ENCODE data around the gene LAMC2. TPM values are rescaled to one million over a fixed set of nuclear protein-coding genes. Genes with fewer than 3 reads are reported as not detected.
A peak's percentile ranks its signal among the peaks of the same experiment; 100 is the strongest.

LAMC2 gene
- total and polyA plus RNA-seq, 2 of the 13 experiments (the other 11 are each of a cell fraction or from before 2014, with no cell fraction given) = 0.03 TPM; not detected in 1

- peak; percentile 87 for TF ChIP-seq CTCF (CRISPR knock-in tag; IDR thresholded peaks at IDR 0.05)
Observed at GRCh38 chr1:183281553-183282091, 95.6 kb downstream of the LAMC2 start (continued).

- in situ Hi-C loops (cut with HindIII; ENCODE audit: extremely low pct_ligation_motif_present, low pct_unique_long_range_greater_than_20kb) = loop anchor here (5.0 to 25.0 kb wide), 2 partner anchors 280 to 340 kb away; no protein-coding TSS in a partner anchor
- Histone ChIP-seq H3K4me1 (ENCODE audit: insufficient read depth, low read length) (no peaks in the 10 kb centered on the region), H3K27me3 (ENCODE audit: control insufficient read depth in 1 of 2, insufficient read depth in 2 of 2, low read length in 2 of 2) (peaks cover 4 to 33% of the 10 kb centered on the region in 2 experiments; a peak in 3 of 5 replicates), H3K4me2 (ENCODE audit: low read depth, low read length) (no peak overlapping the region), H3K9me3 (ENCODE audit: low read length) (no peaks in the 10 kb centered on the region), H3K9ac (ENCODE audit: insufficient read depth, low read depth, low read length) (no peak overlapping the region), H2AFZ (ENCODE audit: low read length) (no peak overlapping the region), H3K27ac (ENCODE audit: extremely low read length, insufficient read depth, low read length) (no peak overlapping the region), H3K36me3 (replicated peaks in 1 of 2; ENCODE audit: control insufficient read depth in 1 of 2, insufficient read depth in 2 of 2, low read length in 2 of 2) (no peaks in the 10 kb centered on the region), H3K4me3 (replicated peaks in 1 of 3; ENCODE audit: insufficient read depth in 1 of 3, low read depth in 2 of 3, low read length in 3 of 3) (no peak overlapping the region), H3K79me2 (ENCODE audit: insufficient read depth, low read length) (no peaks in the 10 kb centered on the region), H4K20me1 (ENCODE audit: insufficient read depth, low read length) (no peaks in the 10 kb centered on the region)
- DNase-seq (ENCODE audit: low spot score) (no peak), FAIRE-seq (no peak), ATAC-seq (0 out of 3 replicates have a peak, but pooled peaks have one; percentile 11)
- ChIA-PET POLR2A (no interaction called here), CTCF (ENCODE audit: low intra/inter-chr PET ratio, low total read pairs) (interaction anchor here (1.7 kb wide), 1 partner anchor 341 kb away, joined by 13 read pairs; no protein-coding TSS in a partner anchor)
- intact Hi-C loops (cut with micrococcal nuclease; ENCODE audit: unreplicated experiment) = no loop called here
- BruUV-seq (replicated peaks) = no TSS peak
- 8% methylated on average over 9 of the region's 9 CpGs for WGBS (ENCODE audit: low lambda C conversion rate)
- TF ChIP-seq POGZ (CRISPR knock-in tag; IDR thresholded peaks at IDR 0.05) (no peak), PITX1 (CRISPR knock-in tag; IDR thresholded peaks at IDR 0.05) (no peak), GPN1 (CRISPR knock-in tag; IDR thresholded peaks at IDR 0.05; ENCODE audit: borderline replicate concordance) (no peak), ZNF841 (CRISPR knock-in tag; IDR thresholded peaks at IDR 0.05; ENCODE audit: borderline replicate concordance) (no peak), EED (CRISPR knock-in tag; IDR thresholded peaks at IDR 0.05) (no peak), ZFY (CRISPR knock-in tag; IDR thresholded peaks at IDR 0.05) (no peak), SPEN (CRISPR knock-in tag; IDR thresholded peaks at IDR 0.05; ENCODE audit: low read depth) (no peak), SATB2 (CRISPR knock-in tag; IDR thresholded peaks at IDR 0.05) (no peak), ZNF329 (CRISPR knock-in tag; IDR thresholded peaks at IDR 0.05; ENCODE audit: low read depth) (no peak), ZNF232 (CRISPR knock-in tag; IDR thresholded peaks at IDR 0.05; ENCODE audit: borderline replicate concordance) (no peak), MED8 (CRISPR knock-in tag; IDR thresholded peaks at IDR 0.05; ENCODE audit: insufficient replicate concordance) (no peak), ZNF468 (CRISPR knock-in tag; IDR thresholded peaks at IDR 0.05) (no peak), POLR2AphosphoS2 (IDR thresholded peaks at IDR 0.05; ENCODE audit: low read depth, low read length) (no peak)
- TF ChIP-seq, protein P1, sequence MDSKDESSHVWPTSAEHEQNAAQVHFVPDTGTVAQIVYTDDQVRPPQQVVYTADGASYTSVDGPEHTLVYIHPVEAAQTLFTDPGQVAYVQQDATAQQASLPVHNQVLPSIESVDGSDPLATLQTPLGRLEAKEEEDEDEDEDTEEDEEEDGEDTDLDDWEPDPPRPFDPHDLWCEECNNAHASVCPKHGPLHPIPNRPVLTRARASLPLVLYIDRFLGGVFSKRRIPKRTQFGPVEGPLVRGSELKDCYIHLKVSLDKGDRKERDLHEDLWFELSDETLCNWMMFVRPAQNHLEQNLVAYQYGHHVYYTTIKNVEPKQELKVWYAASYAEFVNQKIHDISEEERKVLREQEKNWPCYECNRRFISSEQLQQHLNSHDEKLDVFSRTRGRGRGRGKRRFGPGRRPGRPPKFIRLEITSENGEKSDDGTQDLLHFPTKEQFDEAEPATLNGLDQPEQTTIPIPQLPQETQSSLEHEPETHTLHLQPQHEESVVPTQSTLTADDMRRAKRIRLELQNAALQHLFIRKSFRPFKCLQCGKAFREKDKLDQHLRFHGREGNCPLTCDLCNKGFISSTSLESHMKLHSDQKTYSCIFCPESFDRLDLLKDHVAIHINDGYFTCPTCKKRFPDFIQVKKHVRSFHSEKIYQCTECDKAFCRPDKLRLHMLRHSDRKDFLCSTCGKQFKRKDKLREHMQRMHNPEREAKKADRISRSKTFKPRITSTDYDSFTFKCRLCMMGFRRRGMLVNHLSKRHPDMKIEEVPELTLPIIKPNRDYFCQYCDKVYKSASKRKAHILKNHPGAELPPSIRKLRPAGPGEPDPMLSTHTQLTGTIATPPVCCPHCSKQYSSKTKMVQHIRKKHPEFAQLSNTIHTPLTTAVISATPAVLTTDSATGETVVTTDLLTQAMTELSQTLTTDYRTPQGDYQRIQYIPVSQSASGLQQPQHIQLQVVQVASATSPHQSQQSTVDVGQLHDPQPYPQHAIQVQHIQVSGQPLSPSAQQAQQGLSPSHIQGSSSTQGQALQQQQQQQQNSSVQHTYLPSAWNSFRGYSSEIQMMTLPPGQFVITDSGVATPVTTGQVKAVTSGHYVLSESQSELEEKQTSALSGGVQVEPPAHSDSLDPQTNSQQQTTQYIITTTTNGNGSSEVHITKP (CRISPR knock-in tag; IDR thresholded peaks at IDR 0.05; ENCODE audit: low read depth) = no peak
- TF ChIP-seq, protein P2, sequence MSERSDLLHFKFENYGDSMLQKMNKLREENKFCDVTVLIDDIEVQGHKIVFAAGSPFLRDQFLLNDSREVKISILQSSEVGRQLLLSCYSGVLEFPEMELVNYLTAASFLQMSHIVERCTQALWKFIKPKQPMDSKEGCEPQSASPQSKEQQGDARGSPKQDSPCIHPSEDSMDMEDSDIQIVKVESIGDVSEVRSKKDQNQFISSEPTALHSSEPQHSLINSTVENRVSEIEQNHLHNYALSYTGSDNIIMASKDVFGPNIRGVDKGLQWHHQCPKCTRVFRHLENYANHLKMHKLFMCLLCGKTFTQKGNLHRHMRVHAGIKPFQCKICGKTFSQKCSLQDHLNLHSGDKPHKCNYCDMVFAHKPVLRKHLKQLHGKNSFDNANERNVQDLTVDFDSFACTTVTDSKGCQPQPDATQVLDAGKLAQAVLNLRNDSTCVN (CRISPR knock-in tag; IDR thresholded peaks at IDR 0.05; ENCODE audit: borderline replicate concordance) = no peak
Observed at GRCh38 chr1:183282101-183282855, 96.2 kb downstream of the LAMC2 start.
